Adrenal gland (tissue), 5 donors: ENCODE results near the gene ANKS1A.

Experiments used
- POLR2A ChIP-seq, 2 donors: fragments of 450-650 bp; IDR thresholded peaks; one replicate each; pipeline ENCODE4 v1.6.1; 2017; ENCODE audit warnings: antibody characterized with exemption in 2 of 2, mild to moderate bottlenecking in 2 of 2, moderate library complexity in 1 of 2
- TF ChIP-seq, protein P1 (sequence below), 6 experiments: fragments of 450-650 bp in 4 of 6; fragments of 200-600 bp in 2 of 6; sonication (generic) in 1 of 6; IDR thresholded peaks; 1 replicate in 5 of 6; 2 replicates in 1 of 6; pipeline versions ENCODE4 v1.5.1 to v1.8.0; 2016 to 2021; ENCODE audit warnings: antibody characterized with exemption in 6 of 6, mild to moderate bottlenecking in 2 of 6, moderate library complexity in 1 of 6
- donor health status: DM: no; HTN: no; CAD: no.

DNA sequence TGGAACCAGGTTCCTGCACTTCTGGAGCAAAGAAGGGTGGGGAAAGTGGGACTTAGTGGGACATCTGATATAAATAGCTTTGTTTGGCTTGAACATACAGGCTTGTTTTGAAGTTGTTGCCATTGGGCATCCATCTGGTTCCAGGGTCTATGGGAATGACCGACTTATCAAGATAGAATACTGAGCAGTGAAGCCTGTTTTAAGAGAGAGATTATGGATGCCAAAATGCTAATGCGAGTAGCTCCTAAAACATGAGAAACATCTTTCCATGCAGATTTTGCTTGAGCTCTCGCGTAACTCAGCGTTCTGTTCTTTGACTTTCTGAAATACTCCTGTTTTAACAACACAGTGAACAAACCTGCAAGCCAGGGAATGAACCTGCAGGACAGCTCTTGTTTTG is 98.5 kb downstream of the ANKS1A start:
- TF ChIP-seq, protein P1, sequence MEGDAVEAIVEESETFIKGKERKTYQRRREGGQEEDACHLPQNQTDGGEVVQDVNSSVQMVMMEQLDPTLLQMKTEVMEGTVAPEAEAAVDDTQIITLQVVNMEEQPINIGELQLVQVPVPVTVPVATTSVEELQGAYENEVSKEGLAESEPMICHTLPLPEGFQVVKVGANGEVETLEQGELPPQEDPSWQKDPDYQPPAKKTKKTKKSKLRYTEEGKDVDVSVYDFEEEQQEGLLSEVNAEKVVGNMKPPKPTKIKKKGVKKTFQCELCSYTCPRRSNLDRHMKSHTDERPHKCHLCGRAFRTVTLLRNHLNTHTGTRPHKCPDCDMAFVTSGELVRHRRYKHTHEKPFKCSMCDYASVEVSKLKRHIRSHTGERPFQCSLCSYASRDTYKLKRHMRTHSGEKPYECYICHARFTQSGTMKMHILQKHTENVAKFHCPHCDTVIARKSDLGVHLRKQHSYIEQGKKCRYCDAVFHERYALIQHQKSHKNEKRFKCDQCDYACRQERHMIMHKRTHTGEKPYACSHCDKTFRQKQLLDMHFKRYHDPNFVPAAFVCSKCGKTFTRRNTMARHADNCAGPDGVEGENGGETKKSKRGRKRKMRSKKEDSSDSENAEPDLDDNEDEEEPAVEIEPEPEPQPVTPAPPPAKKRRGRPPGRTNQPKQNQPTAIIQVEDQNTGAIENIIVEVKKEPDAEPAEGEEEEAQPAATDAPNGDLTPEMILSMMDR (IDR thresholded peaks at IDR 0.05): no peak
- no peak for TF ChIP-seq POLR2A (IDR thresholded peaks at IDR 0.05)
